CD14-positive monocyte (primary cell): ENCODE measurements around the gene ATPAF2. TPM values are rescaled to one million over a fixed set of nuclear protein-coding genes. Genes with fewer than 3 reads are reported as not detected.

ENCODE experiments used
- DNase-seq, 3 donors: peaks; one replicate each; pipeline ENCODE4 v3.0.0-alpha.2; 2011 to 2022
- H2AFZ ChIP-seq: 2 replicates; pipeline ENCODE4 v1.6.0; 2012; ENCODE audit warnings: mild to moderate bottlenecking, low read depth, low read length, inconsistent platforms; ENCODE audit not compliant: insufficient read depth, poor library complexity, severe bottlenecking
- H3K27ac ChIP-seq, 2 donors: 1 replicate in 1 of 2; 2 replicates in 1 of 2; pipeline ENCODE4 v1.5.1; 2012 to 2013; ENCODE audit warnings: low read length in 2 of 2, control low read depth in 1 of 2, inconsistent platforms in 1 of 2, low read depth in 1 of 2, mild to moderate bottlenecking in 1 of 2
- H3K27me3 ChIP-seq, 2 donors: one replicate each; pipeline versions ENCODE4 v1.6.0 to v1.6.1; 2011 to 2013; ENCODE audit warnings: low read length in 2 of 2; ENCODE audit not compliant: control insufficient read depth in 2 of 2, insufficient read depth in 2 of 2
- H3K36me3 ChIP-seq, 2 donors: replicated peaks in 1 of 2; 1 replicate in 1 of 2; 2 replicates in 1 of 2; pipeline versions ENCODE4 v1.5.1 to v1.6.1; 2012 to 2013; ENCODE audit warnings: low read length in 2 of 2, control low read depth in 1 of 2, inconsistent platforms in 1 of 2, mild to moderate bottlenecking in 1 of 2; ENCODE audit not compliant: insufficient read depth in 2 of 2, control insufficient read depth in 1 of 2
- H3K4me1 ChIP-seq, 2 donors: 1 replicate in 1 of 2; 2 replicates in 1 of 2; pipeline versions ENCODE4 v1.5.1 to v1.6.1; 2012 to 2013; ENCODE audit warnings: low read length in 2 of 2, control low read depth in 1 of 2, inconsistent platforms in 1 of 2, mild to moderate bottlenecking in 1 of 2, moderate library complexity in 1 of 2; ENCODE audit not compliant: insufficient read depth in 2 of 2, control insufficient read depth in 1 of 2
- H3K4me2 ChIP-seq: replicated peaks from 2 replicates; pipeline ENCODE3; 2012; ENCODE audit warnings: low read length, moderate library complexity, mild to moderate bottlenecking; ENCODE audit not compliant: poor library complexity, severe bottlenecking; ENCODE audit errors: extremely low read depth
- H3K4me3 ChIP-seq, 3 experiments: fragments of 200-600 bp in 1 of 3; sonication (generic) in 1 of 3; replicated peaks in 1 of 3; 1 replicate in 2 of 3; 2 replicates in 1 of 3; pipeline ENCODE4 v1.5.1; 2011 to 2013; ENCODE audit warnings: low read length in 3 of 3, mild to moderate bottlenecking in 3 of 3, control low read depth in 2 of 3, low read depth in 2 of 3, inconsistent platforms in 1 of 3, moderate library complexity in 1 of 3
- H3K79me2 ChIP-seq: 2 replicates; pipeline ENCODE4 v1.6.0; 2012; ENCODE audit warnings: mild to moderate bottlenecking, control low read depth, inconsistent platforms, low read length, moderate library complexity; ENCODE audit not compliant: insufficient read depth
- H3K9ac ChIP-seq: 2 replicates; pipeline ENCODE4 v1.6.0; 2017; ENCODE audit warnings: low read length, mild to moderate bottlenecking; ENCODE audit not compliant: insufficient read depth, poor library complexity, severe bottlenecking
- H3K9me3 ChIP-seq, 2 donors: replicated peaks in 1 of 2; 1 replicate in 1 of 2; 2 replicates in 1 of 2; pipeline versions ENCODE4 v1.5.1 to v1.6.1; 2012 to 2013; ENCODE audit warnings: low read length in 2 of 2, control low read depth in 1 of 2; ENCODE audit not compliant: control insufficient read depth in 1 of 2, insufficient read depth in 1 of 2
- H4K20me1 ChIP-seq: 2 replicates; pipeline ENCODE4 v1.6.0; 2012; ENCODE audit warnings: mild to moderate bottlenecking, low read length, control low read depth, moderate library complexity; ENCODE audit not compliant: insufficient read depth
- H3K27ac Mint-ChIP-seq, 7 donors: one replicate each; pipeline ENCODE4 v1.8.0; 2020; ENCODE audit warnings: mild to moderate bottlenecking in 7 of 7, mixed read lengths in 7 of 7, moderate library complexity in 6 of 7, inconsistent platforms in 2 of 7
- H3K27me3 Mint-ChIP-seq, 3 donors: one replicate each; pipeline ENCODE4 v1.8.0; 2021 to 2022; ENCODE audit warnings: low read depth in 3 of 3, mild to moderate bottlenecking in 3 of 3, mixed read lengths in 3 of 3, moderate library complexity in 3 of 3, inconsistent platforms in 1 of 3
- H3K36me3 Mint-ChIP-seq, 2 donors: one replicate each; pipeline ENCODE4 v1.8.0; 2020; ENCODE audit warnings: mixed read lengths in 2 of 2, inconsistent platforms in 1 of 2, mild to moderate bottlenecking in 1 of 2
- H3K4me1 Mint-ChIP-seq: one replicate; pipeline ENCODE4 v1.8.0; 2020; ENCODE audit warnings: mild to moderate bottlenecking, mixed read lengths
- H3K4me3 Mint-ChIP-seq, 2 donors: one replicate each; pipeline ENCODE4 v1.8.0; 2020; ENCODE audit warnings: mild to moderate bottlenecking in 2 of 2, mixed read lengths in 2 of 2, moderate library complexity in 1 of 2
- H3K9me3 Mint-ChIP-seq, 7 donors: one replicate each; pipeline ENCODE4 v1.8.0; 2020 to 2022; ENCODE audit warnings: mixed read lengths in 7 of 7, mild to moderate bottlenecking in 6 of 7, moderate library complexity in 6 of 7, inconsistent platforms in 2 of 7
- WGBS: methylation state at CpG from one replicate; pipeline ENCODE4 v1.1.5; 2013; ENCODE audit warnings: missing lambda C conversion rate; ENCODE audit not compliant: insufficient coverage; 5-methylcytosine and 5-hydroxymethylcytosine counted together
- intact Hi-C, 2 donors: fragments of 100-400 bp; cut with micrococcal nuclease; formaldehyde crosslinking; loops; one replicate each; pipeline versions ENCODE4 v1.15.0 to v1.15.1; 2023
- polyA plus RNA-seq, 3 donors: library from polyadenylated mRNA; depleted of rRNA in 1 of 3; unstranded in 2 of 3; stranded (reverse) in 1 of 3; fragments of 300-500 nt in 2 of 3; fragments of >200 nt in 1 of 3; fragmentation: Illumina TruSeq in 2 of 3; gene quantifications; 1 replicate in 2 of 3; 2 replicates in 1 of 3; pipeline ENCODE4 v1.2.3, GENCODE V29; 2012 to 2021
- TF ChIP-seq, protein P1 (sequence below): fragments of 200-600 bp; IDR thresholded peaks from one replicate; pipeline ENCODE4 v1.8.0; 2022; ENCODE audit warnings: antibody characterized with exemption, mild to moderate bottlenecking

Gene ATPAF2
- polyA plus RNA-seq, 3 donors, result 41.3 to 50.8 (median 44.9) TPM

DNA sequence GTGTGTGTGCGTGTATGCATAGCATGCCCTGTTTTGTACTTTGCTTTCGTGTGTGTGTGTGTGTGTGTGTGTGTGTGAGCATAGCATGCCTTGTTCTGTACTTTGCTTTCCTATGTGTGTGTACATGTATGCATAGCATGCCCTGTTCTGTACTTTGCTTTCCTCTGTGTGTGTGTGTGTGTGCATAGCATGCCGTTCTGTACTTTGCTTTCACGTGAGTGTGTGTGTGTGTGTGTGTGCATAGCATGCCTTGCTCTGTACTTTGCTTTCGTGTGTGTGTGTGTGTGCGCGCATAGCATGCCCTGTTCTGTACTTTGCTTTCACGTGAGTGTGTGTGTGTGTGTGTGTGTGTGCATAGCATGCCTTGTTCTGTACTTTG, 38.9 kb downstream of the ATPAF2 start:
- Mint-ChIP-seq H3K27me3 (peaks cover 0 to 2% (median 0%) of the 10 kb centered on the region in 3 donors), H3K36me3 (peaks cover 0 to 2% of the 10 kb centered on the region in 2 donors), H3K27ac (no peak overlapping the region), H3K9me3 (no peaks in the 10 kb centered on the region), H3K4me3 (no peak overlapping the region), H3K4me1 (no peaks in the 10 kb centered on the region)
- TF ChIP-seq, protein P1, sequence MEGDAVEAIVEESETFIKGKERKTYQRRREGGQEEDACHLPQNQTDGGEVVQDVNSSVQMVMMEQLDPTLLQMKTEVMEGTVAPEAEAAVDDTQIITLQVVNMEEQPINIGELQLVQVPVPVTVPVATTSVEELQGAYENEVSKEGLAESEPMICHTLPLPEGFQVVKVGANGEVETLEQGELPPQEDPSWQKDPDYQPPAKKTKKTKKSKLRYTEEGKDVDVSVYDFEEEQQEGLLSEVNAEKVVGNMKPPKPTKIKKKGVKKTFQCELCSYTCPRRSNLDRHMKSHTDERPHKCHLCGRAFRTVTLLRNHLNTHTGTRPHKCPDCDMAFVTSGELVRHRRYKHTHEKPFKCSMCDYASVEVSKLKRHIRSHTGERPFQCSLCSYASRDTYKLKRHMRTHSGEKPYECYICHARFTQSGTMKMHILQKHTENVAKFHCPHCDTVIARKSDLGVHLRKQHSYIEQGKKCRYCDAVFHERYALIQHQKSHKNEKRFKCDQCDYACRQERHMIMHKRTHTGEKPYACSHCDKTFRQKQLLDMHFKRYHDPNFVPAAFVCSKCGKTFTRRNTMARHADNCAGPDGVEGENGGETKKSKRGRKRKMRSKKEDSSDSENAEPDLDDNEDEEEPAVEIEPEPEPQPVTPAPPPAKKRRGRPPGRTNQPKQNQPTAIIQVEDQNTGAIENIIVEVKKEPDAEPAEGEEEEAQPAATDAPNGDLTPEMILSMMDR, result no peak
- no peak overlapping the region for H3K27ac ChIP-seq
- no peaks in the 10 kb centered on the region for H4K20me1 ChIP-seq
- no peaks in the 10 kb centered on the region for H3K79me2 ChIP-seq
- H3K4me1 ChIP-seq, result no peaks in the 10 kb centered on the region
- no peaks in the 10 kb centered on the region for H3K27me3 ChIP-seq
- H3K4me3 ChIP-seq, result no peak overlapping the region
- no peak overlapping the region for H3K4me2 ChIP-seq
- WGBS, result 95% methylated on average over 8 of the region's 8 CpGs
- H2AFZ ChIP-seq, result no peak overlapping the region
- intact Hi-C loops, result no loop called here
- DNase-seq, result no peak
- H3K9me3 ChIP-seq, result no peaks in the 10 kb centered on the region
- H3K36me3 ChIP-seq, result no peaks in the 10 kb centered on the region
- H3K9ac ChIP-seq, result no peak overlapping the region

GRCh38 chr17:17999364-18000029, 39.5 kb downstream of the ATPAF2 start:
- H3K4me3 ChIP-seq, result no peak overlapping the region
- no peaks in the 10 kb centered on the region for H3K79me2 ChIP-seq
- H2AFZ ChIP-seq, result no peak overlapping the region
- no peak for DNase-seq
- Mint-ChIP-seq H3K27ac (no peak overlapping the region), H3K36me3 (peaks cover 0 to 2% of the 10 kb centered on the region in 2 donors), H3K27me3 (peaks cover 1 to 5% (median 2%) of the 10 kb centered on the region in 3 donors), H3K4me3 (no peak overlapping the region), H3K9me3 (no peaks in the 10 kb centered on the region), H3K4me1 (peaks cover 1% of the 10 kb centered on the region)
- H4K20me1 ChIP-seq, result no peaks in the 10 kb centered on the region
- no peak overlapping the region for H3K4me2 ChIP-seq
- 88% methylated on average over 5 of the region's 9 CpGs for WGBS
- no peak overlapping the region for H3K27ac ChIP-seq
- no peaks in the 10 kb centered on the region for H3K27me3 ChIP-seq
- TF ChIP-seq, protein P1, result no peak
- intact Hi-C loops, result no loop called here
- no peaks in the 10 kb centered on the region for H3K36me3 ChIP-seq
- no peaks in the 10 kb centered on the region for H3K4me1 ChIP-seq
- no peaks in the 10 kb centered on the region for H3K9me3 ChIP-seq
- no peak overlapping the region for H3K9ac ChIP-seq
